ENCODE measurements around the gene SEC61A1. TPM values are rescaled to one million over a fixed set of nuclear protein-coding genes. Genes with fewer than 3 reads are reported as not detected.

Gene SEC61A1
- polyA plus RNA-seq, 2 of the 4 experiments (the other 2 are of a cell fraction): 93.5 to 180 TPM

DNA sequence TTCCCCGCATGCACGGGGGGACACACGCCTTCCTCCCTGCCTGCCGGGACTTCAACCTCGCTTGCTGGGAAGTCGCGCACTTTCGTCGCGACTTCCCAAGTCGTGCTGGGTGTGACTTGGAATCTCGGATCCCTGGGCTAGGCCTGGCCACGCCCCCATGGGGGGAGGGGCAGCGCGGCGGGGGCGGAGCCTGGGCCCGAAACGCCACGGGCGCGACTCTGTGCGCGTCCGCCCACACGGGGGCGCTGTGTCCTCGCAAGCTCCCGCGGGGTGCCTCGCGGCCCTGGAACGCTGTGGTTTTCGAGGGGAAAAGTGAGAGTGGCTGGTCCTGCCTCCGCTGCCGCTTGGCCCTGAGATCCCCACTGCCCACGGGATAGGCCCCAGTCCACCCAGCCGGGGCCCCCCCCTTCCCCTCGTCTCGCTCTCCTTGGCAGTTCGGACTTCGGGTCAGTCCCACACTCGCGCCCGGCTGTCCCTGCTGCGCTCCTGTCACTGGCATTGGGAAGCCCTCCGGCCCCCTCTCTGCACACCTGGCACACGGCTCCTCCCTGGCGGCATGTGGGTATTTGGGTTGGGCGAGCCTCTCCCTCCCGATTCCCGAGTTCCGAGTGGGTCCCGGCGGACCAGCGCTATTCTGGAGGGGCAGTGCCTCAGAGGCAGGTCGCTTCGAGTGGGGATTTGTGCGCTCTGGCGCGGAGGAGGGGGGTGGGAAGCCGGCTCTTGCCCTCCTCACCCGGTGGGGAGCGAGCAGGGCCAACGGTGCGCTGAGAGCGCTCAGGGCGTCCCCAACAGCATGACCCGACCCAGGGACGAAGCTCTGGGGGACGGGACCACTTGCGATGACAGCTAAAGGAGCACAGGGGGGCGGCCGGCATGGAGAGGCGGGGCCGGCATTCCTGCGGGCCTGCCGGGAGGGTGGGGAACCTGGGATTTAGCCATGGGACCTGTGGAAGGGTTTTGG is 23.6 kb downstream of the SEC61A1 start:
- Histone ChIP-seq H3K4me1 (peaks cover 29% of the 10 kb centered on the region), H3K9me3 (no peaks in the 10 kb centered on the region), H3K4me3 (0 out of 3 replicates have a peak overlapping the region, but pooled peaks have one; percentile 21), H3K4me2 (peak overlapping the region; percentile 83), H3K27ac (peak overlapping the region; percentile 53 to 64; a peak in 5 of 6 replicates)
- 27% methylated on average over 12 of the region's 78 CpGs for WGBS (ENCODE audit: missing lambda C conversion rate)
- POLR2A ChIA-PET: interaction anchor here (0.6 to 1.6 kb wide), 2 partner anchors 48 to 140 kb away, joined by 3 to 5 read pairs; partner anchors contain the start of gene RUVBL1
- ATAC-seq (peak; percentile 44 to 86), DNase-seq (ENCODE audit: low read depth in 1 of 2, low spot score in 1 of 2) (peak; percentile 40 to 77), FAIRE-seq (no peak)
- CTCF ChIA-PET: interaction anchor here (0.6 to 6.3 kb wide), 10 partner anchors 9 to 533 kb away, joined by 3 to 23 read pairs (median 5); no protein-coding TSS in a partner anchor
- TF ChIP-seq TP53 (CRISPR knock-in tag; IDR thresholded peaks at IDR 0.05) (no peak), CBX8 (IDR thresholded peaks at IDR 0.05) (no peak), MAX (IDR thresholded peaks at IDR 0.05) (0 out of 2 replicates have a peak, but pooled peaks have one; percentile 49), RAD21 (conservative IDR thresholded peaks at IDR 0.05 in 1 of 2, IDR thresholded peaks at IDR 0.05 in 1 of 2) (peak; percentile 61 to 68), SMC3 (IDR thresholded peaks at IDR 0.05) (peak; percentile 62)
- TF ChIP-seq, protein P1, sequence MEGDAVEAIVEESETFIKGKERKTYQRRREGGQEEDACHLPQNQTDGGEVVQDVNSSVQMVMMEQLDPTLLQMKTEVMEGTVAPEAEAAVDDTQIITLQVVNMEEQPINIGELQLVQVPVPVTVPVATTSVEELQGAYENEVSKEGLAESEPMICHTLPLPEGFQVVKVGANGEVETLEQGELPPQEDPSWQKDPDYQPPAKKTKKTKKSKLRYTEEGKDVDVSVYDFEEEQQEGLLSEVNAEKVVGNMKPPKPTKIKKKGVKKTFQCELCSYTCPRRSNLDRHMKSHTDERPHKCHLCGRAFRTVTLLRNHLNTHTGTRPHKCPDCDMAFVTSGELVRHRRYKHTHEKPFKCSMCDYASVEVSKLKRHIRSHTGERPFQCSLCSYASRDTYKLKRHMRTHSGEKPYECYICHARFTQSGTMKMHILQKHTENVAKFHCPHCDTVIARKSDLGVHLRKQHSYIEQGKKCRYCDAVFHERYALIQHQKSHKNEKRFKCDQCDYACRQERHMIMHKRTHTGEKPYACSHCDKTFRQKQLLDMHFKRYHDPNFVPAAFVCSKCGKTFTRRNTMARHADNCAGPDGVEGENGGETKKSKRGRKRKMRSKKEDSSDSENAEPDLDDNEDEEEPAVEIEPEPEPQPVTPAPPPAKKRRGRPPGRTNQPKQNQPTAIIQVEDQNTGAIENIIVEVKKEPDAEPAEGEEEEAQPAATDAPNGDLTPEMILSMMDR (IDR thresholded peaks at IDR 0.05): peak; percentile 77

DNA sequence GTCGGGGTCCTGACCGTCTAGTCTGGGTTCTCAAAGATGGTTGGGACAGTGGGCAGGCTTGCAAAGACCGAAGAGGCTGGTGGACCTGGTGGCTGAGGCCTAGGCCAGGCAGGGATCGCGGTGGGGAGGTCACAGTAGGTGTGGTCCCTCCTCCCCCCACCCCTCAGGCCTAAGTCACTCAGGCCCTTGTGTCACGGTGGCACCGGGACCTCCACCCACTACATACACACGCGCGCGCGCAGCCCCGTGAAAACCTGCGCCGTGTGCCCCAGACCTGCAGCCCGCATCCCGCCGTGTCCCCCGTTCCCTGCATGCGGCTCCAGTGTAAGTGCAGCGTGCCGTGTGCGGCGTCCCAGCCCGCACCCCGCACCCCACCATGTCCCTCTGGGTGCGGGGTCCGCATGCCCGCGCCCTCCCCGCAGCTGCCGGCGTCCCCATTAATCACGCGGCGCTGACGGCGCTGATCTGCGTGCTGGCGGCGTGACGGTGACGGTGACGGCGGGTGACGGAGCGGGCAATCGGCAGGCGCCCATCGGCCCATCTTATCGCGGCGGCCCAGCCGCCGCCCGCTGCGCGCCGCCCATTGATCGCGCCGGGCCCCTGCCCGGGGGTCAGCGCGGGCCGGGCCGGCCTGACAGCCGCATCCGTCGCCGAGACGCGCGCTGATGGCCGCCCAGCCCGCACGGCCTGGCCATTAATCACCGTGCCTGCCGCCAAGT is 24.4 kb downstream of the SEC61A1 start:
- FAIRE-seq (no peak), ATAC-seq (peak in 1 of 2 experiments; percentile 3; a peak in 1 of 6 replicates), DNase-seq (ENCODE audit: low read depth in 1 of 2, low spot score in 1 of 2) (no peak)
- Histone ChIP-seq H3K4me3 (no peak overlapping the region), H3K4me2 (no peak overlapping the region), H3K27ac (no peak overlapping the region), H3K4me1 (peaks cover 37% of the 10 kb centered on the region), H3K9me3 (no peaks in the 10 kb centered on the region)
- WGBS (ENCODE audit: missing lambda C conversion rate): 95% methylated on average over 38 of the region's 79 CpGs
- TF ChIP-seq, protein P1 (IDR thresholded peaks at IDR 0.05): no peak
- TF ChIP-seq CBX2 (IDR thresholded peaks at IDR 0.05; ENCODE audit: borderline replicate concordance, low read depth): no peak
- TF ChIP-seq E2F6 (IDR thresholded peaks at IDR 0.05; ENCODE audit: borderline replicate concordance, low read depth): no peak
- no peak for TF ChIP-seq POLR2A (IDR thresholded peaks at IDR 0.05; ENCODE audit: low read length)
- no peak for TF ChIP-seq RNF2 (IDR thresholded peaks at IDR 0.05; ENCODE audit: borderline replicate concordance, low read depth)
- no peak for TF ChIP-seq FOSB (CRISPR knock-in tag; IDR thresholded peaks at IDR 0.05)
- TF ChIP-seq NR3C1 (IDR thresholded peaks at IDR 0.05): no peak
- no peak for TF ChIP-seq MYC (IDR thresholded peaks at IDR 0.05; ENCODE audit: borderline replicate concordance, low read length)
- TF ChIP-seq ZC3H11A (IDR thresholded peaks at IDR 0.05): no peak
- TF ChIP-seq CBX8 (IDR thresholded peaks at IDR 0.05): no peak
- no peak for TF ChIP-seq ELK1 (IDR thresholded peaks at IDR 0.05; ENCODE audit: low read depth, low read length)
- no peak for TF ChIP-seq RFX5 (IDR thresholded peaks at IDR 0.05)
- no peak for TF ChIP-seq POLR2AphosphoS2 (conservative IDR thresholded peaks at IDR 0.05; ENCODE audit: low read length)
- TF ChIP-seq HOXA7 (CRISPR knock-in tag; IDR thresholded peaks at IDR 0.05): no peak
- no peak for TF ChIP-seq RARB (CRISPR knock-in tag; IDR thresholded peaks at IDR 0.05)
- TF ChIP-seq GATA3 (IDR thresholded peaks at IDR 0.05; ENCODE audit: borderline replicate concordance): no peak
- CTCF ChIA-PET: interaction anchor here (0.6 to 6.3 kb wide), 9 partner anchors 9 to 532 kb away, joined by 3 to 23 read pairs (median 6); no protein-coding TSS in a partner anchor
- POLR2A ChIA-PET: interaction anchor here (1.6 kb wide), 1 partner anchor 47 kb away, joined by 5 read pairs; the partner anchor contains the start of gene RUVBL1

Data from A549 (cell line).